Skeletal muscle tissue (tissue), 4 donors: ENCODE data around the gene AUTS2. TPM values are rescaled to one million over a fixed set of nuclear protein-coding genes. Genes with fewer than 3 reads are reported as not detected.

ENCODE experiments used
- H3K27ac ChIP-seq: one replicate; pipeline ENCODE4 v1.7.0; 2013; ENCODE audit warnings: mild to moderate bottlenecking, low read depth, low read length, inconsistent platforms
- H3K27me3 ChIP-seq, 3 donors: one replicate each; pipeline ENCODE4 v1.7.0; 2013; ENCODE audit warnings: low read length in 3 of 3; ENCODE audit not compliant: control insufficient read depth in 3 of 3, insufficient read depth in 3 of 3
- H3K36me3 ChIP-seq, 3 donors: one replicate each; pipeline ENCODE4 v1.7.0; 2013; ENCODE audit warnings: low read length in 3 of 3; ENCODE audit not compliant: control insufficient read depth in 3 of 3, insufficient read depth in 3 of 3
- H3K4me1 ChIP-seq, 3 donors: one replicate each; pipeline ENCODE4 v1.7.0; 2013; ENCODE audit warnings: low read length in 3 of 3, mild to moderate bottlenecking in 3 of 3; ENCODE audit not compliant: control insufficient read depth in 3 of 3, insufficient read depth in 3 of 3
- H3K4me3 ChIP-seq, 3 donors: one replicate each; pipeline ENCODE4 v1.7.0; 2013; ENCODE audit warnings: low read length in 3 of 3
- H3K9ac ChIP-seq, 3 donors: one replicate each; pipeline ENCODE4 v1.7.0; 2013; ENCODE audit warnings: low read length in 3 of 3, mild to moderate bottlenecking in 3 of 3, moderate library complexity in 2 of 3, low read depth in 1 of 3
- H3K9me3 ChIP-seq, 3 donors: one replicate each; pipeline ENCODE4 v1.7.0; 2013; ENCODE audit warnings: low read length in 3 of 3; ENCODE audit not compliant: control insufficient read depth in 3 of 3
- total RNA-seq: library from RNA; depleted of rRNA; stranded (reverse); fragments of >200 nt; gene quantifications from one replicate; pipeline ENCODE4 v1.2.3, GENCODE V29; 2014
- donor health status: Osteomylitis.

AUTS2 gene
- total RNA-seq, 1 donor from 2014 or later, result 43.3 TPM

- Histone ChIP-seq H3K4me1 (peaks cover 0 to 4% (median 3%) of the 10 kb centered on the region in 3 donors), H3K36me3 (no peaks in the 10 kb centered on the region), H3K4me3 (no peak overlapping the region), H3K9ac (no peak overlapping the region), H3K27ac (no peak overlapping the region), H3K27me3 (no peaks in the 10 kb centered on the region), H3K9me3 (no peaks in the 10 kb centered on the region)
These were observed 444.3 kb downstream of the AUTS2 start for GRCh38 chr7:70042533-70042932.

- peaks cover 0 to 4% (median 3%) of the 10 kb centered on the region in 3 donors for H3K4me1 ChIP-seq
- no peaks in the 10 kb centered on the region for H3K9me3 ChIP-seq
- no peak overlapping the region for H3K9ac ChIP-seq
- H3K4me3 ChIP-seq, result no peak overlapping the region
- no peaks in the 10 kb centered on the region for H3K36me3 ChIP-seq
- no peak overlapping the region for H3K27ac ChIP-seq
- H3K27me3 ChIP-seq, result no peaks in the 10 kb centered on the region
These were observed 444.8 kb downstream of the AUTS2 start for GRCh38 chr7:70043015-70043538.

GRCh38 chr7:70044064-70044463, 445.8 kb downstream of the AUTS2 start:
- H3K27me3 ChIP-seq, result no peaks in the 10 kb centered on the region
- H3K9ac ChIP-seq, result no peak overlapping the region
- no peaks in the 10 kb centered on the region for H3K36me3 ChIP-seq
- no peak overlapping the region for H3K4me3 ChIP-seq
- H3K27ac ChIP-seq, result no peak overlapping the region
- peaks cover 0 to 4% (median 3%) of the 10 kb centered on the region in 3 donors for H3K4me1 ChIP-seq
- H3K9me3 ChIP-seq, result no peaks in the 10 kb centered on the region

- H3K36me3 ChIP-seq, result no peaks in the 10 kb centered on the region
- no peaks in the 10 kb centered on the region for H3K9me3 ChIP-seq
- no peaks in the 10 kb centered on the region for H3K27me3 ChIP-seq
- no peak overlapping the region for H3K4me3 ChIP-seq
- H3K27ac ChIP-seq, result no peak overlapping the region
- H3K9ac ChIP-seq, result no peak overlapping the region
- H3K4me1 ChIP-seq, result peaks cover 0 to 4% (median 3%) of the 10 kb centered on the region in 3 donors
These were observed 446.2 kb downstream of the AUTS2 start for GRCh38 chr7:70044525-70044924.

DNA sequence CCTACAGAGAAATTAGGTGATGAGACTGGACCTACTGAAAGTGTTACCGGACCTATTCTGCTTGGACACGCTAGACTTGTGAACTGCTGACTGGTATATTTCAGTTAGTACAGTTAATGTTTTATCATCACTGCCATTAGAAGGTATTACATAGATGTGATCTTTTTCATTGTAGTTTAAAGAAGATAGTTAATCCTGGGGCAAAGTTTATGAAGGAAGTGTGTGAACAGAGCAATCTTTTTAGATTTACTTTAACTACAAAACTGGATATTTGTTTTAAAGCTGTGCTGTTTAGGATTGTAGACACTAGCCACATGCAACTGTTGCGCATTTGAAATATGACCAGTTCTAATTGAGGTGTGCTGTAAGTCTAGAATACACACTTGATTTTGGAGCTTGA, 446.7 kb downstream of the AUTS2 start:
- Histone ChIP-seq H3K27me3 (no peaks in the 10 kb centered on the region), H3K27ac (no peak overlapping the region), H3K4me1 (peaks cover 0 to 4% (median 3%) of the 10 kb centered on the region in 3 donors), H3K9me3 (no peaks in the 10 kb centered on the region), H3K4me3 (no peak overlapping the region), H3K36me3 (no peaks in the 10 kb centered on the region), H3K9ac (no peak overlapping the region)

DNA sequence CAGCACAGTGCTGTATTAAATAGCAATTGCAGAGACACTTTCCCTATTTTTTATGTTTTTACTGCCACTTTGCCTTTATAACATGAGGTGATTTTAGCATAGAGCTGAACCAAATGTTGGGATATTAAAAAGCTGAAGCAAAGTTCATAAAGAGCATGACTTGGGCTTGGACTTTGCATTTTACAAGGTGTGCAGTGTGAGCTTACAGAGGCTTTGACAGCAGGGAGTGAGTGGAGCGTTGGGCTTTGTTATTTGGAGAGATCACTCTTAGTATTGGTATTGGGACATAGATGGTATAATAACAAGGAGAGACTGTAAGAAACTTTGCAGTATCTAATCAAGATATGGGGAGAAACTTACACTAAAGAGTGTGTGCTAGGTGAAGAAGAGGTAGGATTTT, 449.1 kb downstream of the AUTS2 start:
- Histone ChIP-seq H3K27ac (no peak overlapping the region), H3K4me1 (peaks cover 0 to 4% (median 3%) of the 10 kb centered on the region in 3 donors), H3K9me3 (no peaks in the 10 kb centered on the region), H3K36me3 (no peaks in the 10 kb centered on the region), H3K4me3 (no peak overlapping the region), H3K27me3 (no peaks in the 10 kb centered on the region), H3K9ac (no peak overlapping the region)

DNA sequence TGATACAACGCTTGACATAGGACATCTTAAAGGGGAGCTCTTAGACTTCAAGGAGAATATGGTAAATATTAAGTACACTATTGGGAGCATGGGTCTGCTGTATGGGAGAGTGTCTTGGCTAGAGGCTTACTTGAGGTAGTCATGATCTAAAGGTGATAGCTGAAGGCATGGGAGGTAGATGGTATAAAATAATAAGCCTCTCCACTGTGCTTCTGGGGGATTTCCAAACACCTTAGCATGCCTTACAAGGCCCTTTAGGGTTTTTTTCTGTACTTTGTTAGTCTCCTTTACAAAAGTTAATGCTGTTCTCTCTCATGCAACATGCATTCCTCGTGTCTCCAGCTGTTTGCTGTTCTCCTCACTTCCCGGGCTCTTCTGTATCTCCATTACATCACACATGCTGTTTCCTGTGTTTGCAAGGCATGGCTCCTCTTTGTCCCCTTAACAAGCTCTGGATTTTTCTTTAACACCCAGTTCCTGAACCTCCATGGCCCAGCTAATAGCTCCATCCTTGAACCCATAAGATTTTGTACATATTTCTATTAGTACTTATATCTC, 449.7 kb downstream of the AUTS2 start:
- Histone ChIP-seq H3K27me3 (no peaks in the 10 kb centered on the region), H3K36me3 (no peaks in the 10 kb centered on the region), H3K9ac (no peak overlapping the region), H3K4me1 (no peaks in the 10 kb centered on the region), H3K4me3 (no peak overlapping the region), H3K27ac (no peak overlapping the region), H3K9me3 (no peaks in the 10 kb centered on the region)

- no peaks in the 10 kb centered on the region for H3K9me3 ChIP-seq
- no peak overlapping the region for H3K4me3 ChIP-seq
- no peak overlapping the region for H3K27ac ChIP-seq
- no peaks in the 10 kb centered on the region for H3K4me1 ChIP-seq
- no peaks in the 10 kb centered on the region for H3K27me3 ChIP-seq
- H3K9ac ChIP-seq, result no peak overlapping the region
- no peaks in the 10 kb centered on the region for H3K36me3 ChIP-seq
These were observed 453.5 kb downstream of the AUTS2 start for GRCh38 chr7:70051726-70052125.

DNA sequence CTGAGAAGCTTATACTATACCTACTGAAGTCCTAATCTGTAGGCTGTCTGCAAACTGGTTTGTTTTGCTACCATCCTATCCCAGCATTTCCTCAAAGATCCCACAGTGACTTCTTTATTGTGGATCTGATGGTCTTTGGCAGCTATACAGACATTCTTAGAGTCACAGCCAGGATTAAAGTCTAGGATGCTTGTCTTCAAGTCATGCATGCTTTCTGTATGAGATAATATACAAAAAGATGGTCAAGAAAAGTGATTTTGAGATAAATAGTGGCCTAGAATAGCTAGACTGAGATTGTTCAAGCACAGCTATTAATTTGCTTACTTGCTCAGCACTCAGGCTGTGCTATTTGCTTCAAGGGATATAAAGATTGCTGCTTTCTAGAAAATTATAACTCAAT, 454.4 kb downstream of the AUTS2 start:
- Histone ChIP-seq H3K9me3 (no peaks in the 10 kb centered on the region), H3K4me3 (no peak overlapping the region), H3K9ac (no peak overlapping the region), H3K36me3 (no peaks in the 10 kb centered on the region), H3K27me3 (no peaks in the 10 kb centered on the region), H3K4me1 (no peaks in the 10 kb centered on the region), H3K27ac (no peak overlapping the region)

DNA sequence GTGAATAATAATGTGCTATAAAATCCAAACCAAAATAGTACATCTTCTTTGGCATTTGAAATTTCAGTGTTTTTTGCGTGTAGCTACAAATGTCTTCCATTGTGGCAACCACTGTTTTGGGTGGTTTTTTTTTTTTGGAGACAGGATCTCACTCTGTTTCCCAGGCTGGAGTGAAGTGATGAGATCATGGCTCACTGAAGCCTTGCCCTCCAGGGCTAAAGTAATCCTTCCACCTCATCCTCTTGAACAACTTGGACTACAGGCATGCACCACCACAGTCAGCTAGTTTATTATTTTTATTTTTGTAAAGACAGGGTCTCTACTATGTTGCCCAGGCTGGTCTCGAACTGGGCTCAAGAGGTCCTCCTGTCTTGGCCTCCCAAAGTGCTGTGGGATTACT, 455.1 kb downstream of the AUTS2 start:
- Histone ChIP-seq H3K27ac (no peak overlapping the region), H3K36me3 (no peaks in the 10 kb centered on the region), H3K9ac (no peak overlapping the region), H3K4me3 (no peak overlapping the region), H3K4me1 (no peaks in the 10 kb centered on the region), H3K9me3 (no peaks in the 10 kb centered on the region), H3K27me3 (no peaks in the 10 kb centered on the region)
